Tibial artery (tissue), 4 donors: ENCODE measurements around the gene TPD52L1.
"Not testable (repeated sequence)": the region's sequence is repeated elsewhere in the genome, so short reads cannot be mapped to it uniquely, and the experiment has no call there.

Source experiments
- DNase-seq, 2 donors: peaks; one replicate each; pipeline ENCODE4 v3.0.0-alpha.2; 2019
- H3K27ac ChIP-seq, 2 donors: fragments of 200-600 bp; sonication (generic) in 1 of 2; 1 replicate in 1 of 2; 2 replicates in 1 of 2; pipeline ENCODE4 v1.5.1; 2018 to 2019; ENCODE audit warnings: mild to moderate bottlenecking in 1 of 2
- H3K27me3 ChIP-seq, 2 donors: fragments of 200-600 bp; sonication (generic) in 1 of 2; one replicate each; pipeline versions ENCODE4 v1.5.1 to v1.6.0; 2016 to 2019
- H3K36me3 ChIP-seq, 3 donors: fragments of 200-600 bp; sonication (generic) in 2 of 3; one replicate each; pipeline ENCODE4 v1.5.1; 2016 to 2019; ENCODE audit warnings: mild to moderate bottlenecking in 2 of 3
- H3K4me1 ChIP-seq, 4 donors: fragments of 200-600 bp; sonication (generic) in 2 of 4; 1 replicate in 3 of 4; 2 replicates in 1 of 4; pipeline ENCODE4 v1.5.1; 2016 to 2019
- H3K4me3 ChIP-seq, 2 donors: fragments of 200-600 bp; sonication (generic) in 1 of 2; 1 replicate in 1 of 2; 2 replicates in 1 of 2; pipeline ENCODE4 v1.5.1; 2018 to 2019; ENCODE audit warnings: mild to moderate bottlenecking in 2 of 2
- H3K9me3 ChIP-seq, 3 donors: fragments of 200-600 bp; sonication (generic) in 1 of 3; one replicate each; pipeline ENCODE4 v1.5.1; 2016 to 2019
- intact Hi-C: fragments of 100-400 bp; cut with DNase I; formaldehyde crosslinking; loops from one replicate; pipeline ENCODE4 v1.15.0; 2023; ENCODE audit warnings: low total_unique reads
- TF ChIP-seq, protein P1 (sequence below), 2 experiments: fragments of 200-600 bp in 1 of 2; fragments of 450-650 bp in 1 of 2; IDR thresholded peaks; one replicate each; pipeline ENCODE4 v1.5.1; 2017 to 2019; ENCODE audit warnings: antibody characterized with exemption in 2 of 2, mild to moderate bottlenecking in 1 of 2, moderate library complexity in 1 of 2

Gene TPD52L1

DNA sequence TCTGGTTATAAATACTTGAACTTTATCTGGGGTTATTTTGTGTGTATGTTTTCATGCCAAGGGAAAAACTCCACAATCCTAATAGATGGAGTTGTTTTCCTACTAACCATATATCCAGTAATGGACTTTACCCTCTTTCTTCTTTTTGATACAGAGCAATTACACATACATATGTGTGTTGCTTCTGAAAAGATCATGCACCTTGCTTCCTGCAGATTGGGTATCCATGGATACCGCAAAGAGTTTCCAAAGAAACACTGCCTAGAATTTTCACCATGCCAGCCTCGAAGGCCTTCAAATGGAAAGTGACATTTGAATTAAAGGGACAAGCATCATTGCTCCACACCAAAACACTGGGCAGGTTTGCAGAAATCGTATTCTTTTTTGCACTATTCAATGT lies 121.4 kb downstream of the TPD52L1 start:
- H3K9me3 ChIP-seq = no peaks in the 10 kb centered on the region
- H3K36me3 ChIP-seq = peaks cover 22 to 57% (median 32%) of the 10 kb centered on the region in 3 donors
- no peak overlapping the region for H3K4me3 ChIP-seq
- no peak for DNase-seq
- TF ChIP-seq, protein P1, sequence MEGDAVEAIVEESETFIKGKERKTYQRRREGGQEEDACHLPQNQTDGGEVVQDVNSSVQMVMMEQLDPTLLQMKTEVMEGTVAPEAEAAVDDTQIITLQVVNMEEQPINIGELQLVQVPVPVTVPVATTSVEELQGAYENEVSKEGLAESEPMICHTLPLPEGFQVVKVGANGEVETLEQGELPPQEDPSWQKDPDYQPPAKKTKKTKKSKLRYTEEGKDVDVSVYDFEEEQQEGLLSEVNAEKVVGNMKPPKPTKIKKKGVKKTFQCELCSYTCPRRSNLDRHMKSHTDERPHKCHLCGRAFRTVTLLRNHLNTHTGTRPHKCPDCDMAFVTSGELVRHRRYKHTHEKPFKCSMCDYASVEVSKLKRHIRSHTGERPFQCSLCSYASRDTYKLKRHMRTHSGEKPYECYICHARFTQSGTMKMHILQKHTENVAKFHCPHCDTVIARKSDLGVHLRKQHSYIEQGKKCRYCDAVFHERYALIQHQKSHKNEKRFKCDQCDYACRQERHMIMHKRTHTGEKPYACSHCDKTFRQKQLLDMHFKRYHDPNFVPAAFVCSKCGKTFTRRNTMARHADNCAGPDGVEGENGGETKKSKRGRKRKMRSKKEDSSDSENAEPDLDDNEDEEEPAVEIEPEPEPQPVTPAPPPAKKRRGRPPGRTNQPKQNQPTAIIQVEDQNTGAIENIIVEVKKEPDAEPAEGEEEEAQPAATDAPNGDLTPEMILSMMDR (IDR thresholded peaks at IDR 0.05) = no peak
- H3K27me3 ChIP-seq = no peaks in the 10 kb centered on the region
- no peak overlapping the region for H3K27ac ChIP-seq
- H3K4me1 ChIP-seq = no peaks in the 10 kb centered on the region
- intact Hi-C loops = loop anchor here (5.0 kb wide), 1 partner anchor 1203 kb away; no protein-coding TSS in a partner anchor

DNA sequence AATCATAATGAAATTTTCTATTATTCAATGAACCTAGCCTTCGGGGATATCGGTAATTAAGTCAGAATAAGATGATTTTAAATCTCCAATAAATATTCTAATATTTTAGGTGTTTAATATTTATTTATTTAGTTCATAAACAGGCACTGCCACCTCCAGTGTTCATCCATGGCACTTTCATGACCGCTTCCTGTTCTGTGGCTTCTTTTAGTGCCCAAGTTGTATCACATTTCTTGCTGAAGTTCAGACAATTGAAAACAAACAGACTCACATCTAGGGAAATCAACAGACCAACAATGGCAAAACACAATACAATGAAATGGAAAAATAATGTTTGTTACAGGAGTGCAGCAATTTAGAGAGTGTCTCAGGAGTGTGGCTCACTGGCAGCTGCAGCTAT lies 122.2 kb downstream of the TPD52L1 start:
- no peaks in the 10 kb centered on the region for H3K27me3 ChIP-seq
- TF ChIP-seq, protein P1 (IDR thresholded peaks at IDR 0.05) = no peak
- DNase-seq = no peak
- H3K4me3 ChIP-seq = no peak overlapping the region
- intact Hi-C loops = no loop called here
- H3K4me1 ChIP-seq = no peaks in the 10 kb centered on the region
- H3K27ac ChIP-seq = no peak overlapping the region
- no peaks in the 10 kb centered on the region for H3K9me3 ChIP-seq
- H3K36me3 ChIP-seq = peaks cover 31 to 62% (median 40%) of the 10 kb centered on the region in 3 donors

DNA sequence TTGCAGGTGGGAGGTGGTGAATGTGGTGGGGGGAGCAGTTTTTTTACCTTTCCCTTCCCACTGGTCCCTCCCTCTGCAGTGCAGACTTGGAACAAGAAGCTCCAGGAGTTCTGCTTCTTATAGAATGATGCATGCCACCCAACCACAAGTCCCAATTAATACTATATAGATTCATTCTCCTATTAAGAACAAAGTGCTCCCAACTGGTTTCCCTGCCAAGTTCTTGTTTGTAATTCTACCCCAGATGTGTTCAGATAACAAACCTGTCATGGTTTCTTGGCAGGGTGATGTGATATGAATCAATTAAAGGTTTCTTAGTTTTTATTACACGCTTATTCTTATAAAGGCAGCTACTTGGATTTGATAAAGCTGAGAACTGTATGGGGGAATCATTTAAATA lies 124.3 kb downstream of the TPD52L1 start:
- H3K9me3 ChIP-seq = no peaks in the 10 kb centered on the region
- H3K4me1 ChIP-seq = no peaks in the 10 kb centered on the region
- intact Hi-C loops = no loop called here
- peaks cover 23 to 56% (median 44%) of the 10 kb centered on the region in 3 donors for H3K36me3 ChIP-seq
- no peaks in the 10 kb centered on the region for H3K27me3 ChIP-seq
- no peak overlapping the region for H3K4me3 ChIP-seq
- TF ChIP-seq, protein P1 (IDR thresholded peaks at IDR 0.05) = no peak
- H3K27ac ChIP-seq = no peak overlapping the region
- no peak for DNase-seq

DNA sequence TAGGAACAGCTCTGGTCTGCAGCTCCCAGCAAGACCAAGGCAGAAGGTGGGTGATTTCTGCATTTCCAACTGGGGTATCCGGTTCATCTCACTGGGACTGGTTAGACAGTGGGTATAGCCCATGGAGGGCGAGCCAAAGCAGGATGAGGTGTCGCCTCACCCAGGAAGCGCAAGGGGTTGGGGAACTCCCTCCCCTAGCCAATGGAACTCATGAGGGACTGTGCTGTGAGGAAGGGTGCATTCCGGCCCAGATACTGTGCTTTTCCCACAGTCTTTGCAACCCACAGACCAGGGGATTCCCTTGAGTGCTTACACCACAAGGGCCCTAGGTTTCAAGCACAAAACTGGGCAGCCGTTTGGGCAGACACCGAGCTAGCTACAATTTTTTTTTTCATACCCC lies 126.4 kb downstream of the TPD52L1 start:
- intact Hi-C loops = no loop called here
- Histone ChIP-seq H3K4me1 (no peaks in the 10 kb centered on the region), H3K36me3 (peaks cover 23 to 53% (median 50%) of the 10 kb centered on the region in 3 donors), H3K4me3 (no peak overlapping the region), H3K27ac (no peak overlapping the region), H3K27me3 (no peaks in the 10 kb centered on the region), H3K9me3 (no peaks in the 10 kb centered on the region)
- DNase-seq = no peak
- TF ChIP-seq, protein P1 (IDR thresholded peaks at IDR 0.05) = no peak

DNA sequence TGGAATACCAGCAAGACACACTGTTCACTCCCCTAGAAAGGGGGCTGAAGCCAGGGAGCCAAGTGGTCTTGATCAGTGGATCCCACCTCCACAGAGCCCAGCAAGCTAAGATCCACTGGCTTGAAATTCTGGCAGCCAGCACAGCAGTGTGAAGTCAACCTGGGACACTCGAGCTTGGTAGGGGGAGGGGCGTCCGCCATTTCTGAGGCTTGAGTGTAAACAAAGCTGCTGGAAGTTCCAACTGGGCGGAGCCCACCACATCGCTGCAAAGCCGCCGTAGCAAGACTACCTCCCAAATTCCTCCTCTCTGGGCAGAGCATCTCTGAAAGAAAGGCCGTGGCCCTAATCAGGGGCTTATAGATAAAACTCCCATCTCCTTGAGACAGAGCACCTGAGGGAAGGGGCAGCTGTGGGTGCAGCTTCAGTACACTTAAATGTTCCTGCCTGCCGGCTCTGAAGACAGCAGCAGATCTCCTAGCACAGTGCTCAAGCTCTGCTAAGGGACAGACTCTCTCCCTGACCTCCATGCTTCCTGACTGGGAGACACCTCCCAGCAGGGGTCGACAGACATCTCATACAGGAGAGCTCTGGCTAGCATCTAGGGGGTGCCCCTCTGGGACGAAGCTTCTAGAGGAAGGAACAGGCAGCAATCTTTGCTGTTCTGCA lies 126.9 kb downstream of the TPD52L1 start:
- H3K27me3 ChIP-seq, intact Hi-C loops, H3K27ac ChIP-seq, H3K9me3 ChIP-seq, H3K4me3 ChIP-seq, H3K4me1 ChIP-seq: not testable (repeated sequence)
- peak in 1 of 2 donors; percentile 60 for DNase-seq
- H3K36me3 ChIP-seq = peaks cover 22 to 55% (median 48%) of the 10 kb centered on the region in 3 donors

DNA sequence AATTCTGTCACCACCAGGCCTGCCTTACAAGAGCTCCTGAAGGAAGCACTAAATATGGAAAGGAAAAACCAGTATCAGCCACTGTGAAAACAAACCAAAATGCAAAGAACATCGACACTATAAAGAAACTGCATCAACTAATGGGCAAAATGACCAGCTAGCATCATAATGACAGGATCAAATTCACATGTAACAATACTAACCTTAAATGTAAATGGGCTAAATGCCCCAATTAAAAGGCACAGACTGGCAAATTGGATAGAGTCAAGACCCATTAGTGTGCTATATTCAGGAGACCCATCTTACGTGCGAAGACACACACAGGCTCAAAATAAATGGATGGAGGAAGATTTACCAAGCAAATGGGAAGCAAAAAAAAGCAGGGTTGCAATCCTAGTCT lies 128.9 kb downstream of the TPD52L1 start:
- H3K4me1 ChIP-seq, DNase-seq, H3K4me3 ChIP-seq, H3K9me3 ChIP-seq, intact Hi-C loops, H3K27me3 ChIP-seq, H3K27ac ChIP-seq: not testable (repeated sequence)
- peaks cover 12 to 49% (median 43%) of the 10 kb centered on the region in 3 donors for H3K36me3 ChIP-seq
